Erythroblast (primary cell): ENCODE data around the gene FSIP1.

Experiments
- GATA1 ChIP-seq: IDR thresholded peaks from 2 replicates; pipeline ENCODE4 v1.6.1; 2011; ENCODE audit warnings: low read depth, mild to moderate bottlenecking, control low read depth, low read length, moderate library complexity
- POLR2A ChIP-seq: IDR thresholded peaks from 2 replicates; pipeline ENCODE4 v1.6.1; 2011; ENCODE audit warnings: mild to moderate bottlenecking, low read length

DNA sequence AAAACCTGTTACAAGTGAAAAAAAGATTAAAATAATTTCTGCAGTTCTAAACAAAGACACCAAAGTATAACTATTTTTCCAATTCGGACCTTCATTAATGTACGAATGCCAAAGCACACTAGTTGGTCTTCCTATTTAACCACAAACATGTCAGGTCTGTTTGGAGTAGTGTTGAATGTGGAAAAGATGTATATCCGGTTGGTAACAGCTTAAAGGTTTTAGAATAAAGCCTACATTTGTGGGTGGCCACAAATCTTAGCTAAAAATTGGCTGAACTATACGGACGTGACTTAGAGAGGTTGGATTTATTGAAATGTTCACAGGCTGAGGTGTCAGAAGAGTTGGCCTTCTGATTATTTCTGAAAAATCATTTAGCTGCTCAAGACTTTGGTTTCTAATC, 78.4 kb downstream of the FSIP1 start:
- TF ChIP-seq POLR2A (no peak), GATA1 (no peak)
